Kidney epithelial cell (primary cell): Measurements from ENCODE around the gene TSC22D2. TPM values are rescaled to one million over a fixed set of nuclear protein-coding genes. Genes with fewer than 3 reads are reported as not detected.

ENCODE experiments used
- DNase-seq: peaks from one replicate; pipeline ENCODE4 v3.0.0-alpha.2; 2010; ENCODE audit warnings: low read depth
- H3K27me3 ChIP-seq: 2 replicates; pipeline ENCODE4 v1.6.0; 2011; ENCODE audit warnings: low read length; ENCODE audit not compliant: control insufficient read depth, insufficient read depth
- H3K36me3 ChIP-seq: 2 replicates; pipeline ENCODE4 v1.5.1; 2011; ENCODE audit warnings: low read length; ENCODE audit not compliant: control insufficient read depth, insufficient read depth
- H3K4me3 ChIP-seq: 2 replicates; pipeline ENCODE4 v1.5.1; 2011; ENCODE audit warnings: low read depth, mild to moderate bottlenecking, control low read depth, low read length
- CTCF ChIP-seq: IDR thresholded peaks from 2 replicates; pipeline ENCODE4 v1.5.1; 2011; ENCODE audit warnings: mild to moderate bottlenecking, moderate library complexity, low read length, control low read depth, inconsistent platforms; ENCODE audit not compliant: insufficient read depth, poor library complexity, severe bottlenecking
- total RNA-seq: library from RNA; depleted of rRNA; stranded (reverse); fragments of >200 nt; gene quantifications from 2 replicates; pipeline ENCODE4 v1.2.3, GENCODE V29; 2015

TSC22D2 gene
- total RNA-seq, 1 donor from 2014 or later: 13.3 TPM

DNA sequence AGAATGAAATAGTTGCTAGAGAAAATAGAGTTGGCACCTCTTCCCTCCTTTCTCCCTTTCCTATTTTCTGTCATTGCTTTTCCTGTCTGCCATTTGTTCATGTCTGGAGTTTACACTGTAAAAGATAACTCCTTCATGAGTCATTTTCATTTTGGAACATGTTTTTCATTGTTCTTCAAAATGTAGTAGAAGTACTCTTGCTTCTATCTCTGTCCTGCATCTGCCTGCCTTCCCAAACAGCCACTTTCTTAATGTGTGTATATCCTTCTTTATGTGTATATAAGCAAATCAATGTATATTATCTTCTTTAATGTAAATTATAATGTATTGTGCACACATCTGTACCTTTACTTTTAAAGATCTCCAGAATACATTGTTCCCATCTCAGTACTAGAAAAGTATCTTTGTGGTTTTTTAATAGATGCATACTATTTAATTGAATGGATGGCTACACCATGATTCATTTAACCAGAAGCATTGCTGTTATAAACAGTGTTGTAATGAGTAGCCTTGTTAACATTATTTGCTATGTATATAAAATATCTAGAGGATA lies 41.1 kb downstream of the TSC22D2 start:
- no peaks in the 10 kb centered on the region for H3K36me3 ChIP-seq
- no peak for TF ChIP-seq CTCF
- H3K4me3 ChIP-seq: no peak overlapping the region
- H3K27me3 ChIP-seq: no peaks in the 10 kb centered on the region
- no peak for DNase-seq

- Histone ChIP-seq H3K36me3 (no peaks in the 10 kb centered on the region), H3K27me3 (no peaks in the 10 kb centered on the region), H3K4me3 (no peak overlapping the region)
- DNase-seq: no peak
- TF ChIP-seq CTCF: no peak
These were observed 42.8 kb downstream of the TSC22D2 start for GRCh38 chr3:150450916-150451315.

DNA sequence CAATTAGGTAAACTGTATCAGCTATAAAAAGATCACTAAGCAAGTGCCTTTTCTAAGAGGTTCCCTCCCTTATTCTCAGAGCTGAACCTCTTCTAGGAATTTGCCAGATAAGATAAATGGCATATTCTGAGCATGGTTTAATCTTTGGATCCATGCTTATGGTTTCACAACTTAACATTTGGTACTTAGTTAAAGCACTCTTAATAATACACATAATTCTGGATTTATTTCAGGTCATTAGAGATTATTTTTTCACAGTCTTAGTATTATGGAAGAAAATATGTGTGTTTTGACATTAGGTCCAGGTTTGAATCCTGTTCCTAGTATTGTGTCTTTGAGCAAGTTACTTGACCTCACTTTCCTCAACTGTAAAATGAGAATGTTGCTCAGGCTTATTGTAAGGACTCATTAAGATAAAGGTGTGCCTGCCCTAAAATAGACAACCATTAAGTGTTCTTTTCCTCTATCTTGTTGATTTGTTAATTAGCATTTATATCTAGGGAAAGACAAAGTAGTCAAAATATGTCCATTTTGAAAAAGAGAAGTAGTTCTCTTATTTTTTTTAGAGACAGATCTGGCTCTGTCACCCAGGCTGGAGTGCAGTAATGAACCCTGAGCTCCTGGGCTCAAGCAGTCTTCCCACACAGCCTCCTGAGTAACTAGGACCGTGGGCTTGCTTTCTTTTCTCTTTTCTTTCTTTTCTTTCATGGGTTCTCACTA lies 43.4 kb downstream of the TSC22D2 start:
- no peak for TF ChIP-seq CTCF
- DNase-seq: no peak
- no peaks in the 10 kb centered on the region for H3K27me3 ChIP-seq

DNA sequence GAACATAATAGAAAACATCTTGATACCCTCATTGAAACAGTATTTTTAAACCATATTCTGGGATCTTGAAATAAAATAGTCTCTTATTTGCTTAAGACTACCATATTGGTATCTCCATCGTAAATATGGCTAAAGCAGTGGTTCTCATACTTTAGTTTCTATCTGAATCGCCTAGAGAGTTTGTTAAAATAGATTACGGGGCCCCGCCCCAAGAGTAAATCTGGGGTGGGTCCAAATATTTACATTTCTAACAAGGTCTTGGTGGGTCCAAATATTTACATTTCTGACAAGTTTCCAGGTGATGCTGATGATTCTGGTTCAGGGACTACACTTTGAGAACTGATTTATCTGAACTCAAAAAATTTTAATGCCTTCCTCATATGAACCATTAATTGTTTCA lies 45.3 kb downstream of the TSC22D2 start:
- no peak for TF ChIP-seq CTCF
- no peaks in the 10 kb centered on the region for H3K27me3 ChIP-seq
- no peak overlapping the region for H3K4me3 ChIP-seq
- no peaks in the 10 kb centered on the region for H3K36me3 ChIP-seq
- DNase-seq: no peak

More for the DNA sequence above, 43.4 kb downstream of the TSC22D2 start:
- Histone ChIP-seq H3K4me3 (no peak overlapping the region), H3K36me3 (no peaks in the 10 kb centered on the region)

- no peaks in the 10 kb centered on the region for H3K36me3 ChIP-seq
- H3K4me3 ChIP-seq: no peak overlapping the region
- DNase-seq: no peak
- no peaks in the 10 kb centered on the region for H3K27me3 ChIP-seq
- no peak for TF ChIP-seq CTCF
These were observed 46.0 kb downstream of the TSC22D2 start for GRCh38 chr3:150454085-150454484.

DNA sequence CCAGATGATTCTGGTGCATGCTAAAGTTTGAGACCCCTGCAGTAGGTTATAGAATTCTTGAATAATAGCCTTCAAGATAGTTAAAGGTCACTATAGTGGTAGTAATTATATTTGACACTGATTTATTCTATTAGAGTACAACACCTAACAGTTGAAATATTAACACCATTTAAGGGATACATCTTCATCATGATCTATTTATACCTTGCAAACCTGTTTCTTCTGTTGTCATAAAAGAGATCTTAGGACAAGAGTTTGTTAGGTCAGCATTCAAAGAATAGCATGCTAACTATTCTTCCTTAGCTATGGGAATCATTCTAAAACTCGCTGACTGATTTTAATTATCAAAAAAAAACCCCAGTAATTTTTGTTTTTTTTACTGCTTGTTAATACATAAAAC lies 46.5 kb downstream of the TSC22D2 start:
- no peak overlapping the region for H3K4me3 ChIP-seq
- DNase-seq: no peak
- no peaks in the 10 kb centered on the region for H3K36me3 ChIP-seq
- TF ChIP-seq CTCF: no peak
- no peaks in the 10 kb centered on the region for H3K27me3 ChIP-seq
